Natural killer cell (primary cell): Measurements from ENCODE around the gene MME. TPM values are rescaled to one million over a fixed set of nuclear protein-coding genes. Genes with fewer than 3 reads are reported as not detected.

ENCODE experiments used
- ATAC-seq, 3 donors: fragments of 150-1000 bp in 2 of 3; fragments of 200-7000 bp in 1 of 3; cut with Tn5 transposase; 1 replicate in 1 of 3; 2 replicates in 2 of 3; pipeline ENCODE4 v1.10.0; 2021; ENCODE audit warnings: mild to moderate bottlenecking in 2 of 3, moderate library complexity in 2 of 3
- DNase-seq, 2 donors: peaks; one replicate each; pipeline versions ENCODE4 v3.0.0 to v3.0.0-alpha.2; 2013 to 2021; ENCODE audit warnings: mixed read lengths in 1 of 2
- H3K27ac ChIP-seq: one replicate; pipeline ENCODE4 v1.5.1; 2013; ENCODE audit warnings: mild to moderate bottlenecking, low read length
- H3K27me3 ChIP-seq: one replicate; pipeline ENCODE4 v1.6.1; 2013; ENCODE audit warnings: low read length; ENCODE audit not compliant: control insufficient read depth, insufficient read depth
- H3K36me3 ChIP-seq: one replicate; pipeline ENCODE4 v1.6.1; 2013; ENCODE audit warnings: low read length; ENCODE audit not compliant: control insufficient read depth, insufficient read depth
- H3K4me1 ChIP-seq: one replicate; pipeline ENCODE4 v1.6.1; 2013; ENCODE audit warnings: low read length; ENCODE audit not compliant: control insufficient read depth, insufficient read depth
- H3K4me3 ChIP-seq: one replicate; pipeline ENCODE4 v1.5.1; 2013; ENCODE audit warnings: low read length
- H3K9me3 ChIP-seq: one replicate; pipeline ENCODE4 v1.6.1; 2013; ENCODE audit warnings: low read length; ENCODE audit not compliant: control insufficient read depth, insufficient read depth
- H3K27ac Mint-ChIP-seq, 2 donors: one replicate each; pipeline ENCODE4 v1.8.0; 2022; ENCODE audit warnings: mild to moderate bottlenecking in 2 of 2, mixed read lengths in 2 of 2, moderate library complexity in 1 of 2
- H3K27me3 Mint-ChIP-seq, 2 donors: one replicate each; pipeline ENCODE4 v1.8.0; 2022; ENCODE audit warnings: low read depth in 2 of 2, mixed read lengths in 2 of 2
- H3K36me3 Mint-ChIP-seq: one replicate; pipeline ENCODE4 v1.8.0; 2022; ENCODE audit warnings: mixed read lengths
- H3K4me1 Mint-ChIP-seq, 2 donors: one replicate each; pipeline ENCODE4 v1.8.0; 2022; ENCODE audit warnings: mixed read lengths in 2 of 2
- H3K4me3 Mint-ChIP-seq: one replicate; pipeline ENCODE4 v1.8.0; 2022; ENCODE audit warnings: mild to moderate bottlenecking, moderate library complexity, mixed read lengths
- H3K9me3 Mint-ChIP-seq, 2 donors: one replicate each; pipeline ENCODE4 v1.8.0; 2022; ENCODE audit warnings: mixed read lengths in 2 of 2
- WGBS: methylation state at CpG from one replicate; pipeline ENCODE4 v1.1.7; 2013; ENCODE audit warnings: missing lambda C conversion rate; ENCODE audit not compliant: insufficient coverage; 5-methylcytosine and 5-hydroxymethylcytosine counted together
- intact Hi-C: fragments of 100-400 bp; cut with micrococcal nuclease; formaldehyde crosslinking; loops from one replicate; pipeline ENCODE4 v1.14.2; 2022
- total RNA-seq, 4 donors: library from RNA; stranded (reverse); fragments of 120-200 nt in 1 of 4; gene quantifications; one replicate each; pipeline versions ENCODE4 v1.2.3 to v1.2.4, GENCODE V29; 2013 to 2022
- TF ChIP-seq, protein P1 (sequence below): fragments of 200-600 bp; IDR thresholded peaks from one replicate; pipeline ENCODE4 v1.8.0; 2022; ENCODE audit warnings: antibody characterized with exemption

The MME gene
- total RNA-seq, 3 donors from 2014 or later (not counting 1 experiment from before 2014, with no cell fraction given): 0.16 to 6.1 TPM; not detected in 1

DNA sequence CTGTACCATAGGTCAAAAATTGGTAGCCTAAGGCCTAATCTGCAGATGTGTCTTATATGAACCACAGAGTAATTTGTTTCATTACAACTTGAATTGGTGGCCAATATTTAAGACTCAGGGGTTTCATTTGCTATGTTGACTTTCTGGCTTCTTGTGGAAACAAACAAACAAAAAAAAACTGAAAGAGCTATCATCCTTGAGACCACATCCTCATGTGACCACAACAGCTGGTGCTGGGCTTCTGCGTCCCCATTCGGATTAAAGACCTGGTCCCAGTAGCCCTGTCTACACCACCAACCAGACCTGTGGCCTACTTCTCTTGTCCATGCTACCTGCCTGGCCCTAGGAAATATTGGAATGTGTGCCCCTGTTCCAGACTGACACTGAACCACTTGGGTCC is 151.7 kb downstream of the MME start:
- WGBS: 42% methylated on average over 2 of the region's 2 CpGs
- Mint-ChIP-seq H3K4me3 (no peak overlapping the region), H3K27ac (no peak overlapping the region), H3K9me3 (no peaks in the 10 kb centered on the region), H3K4me1 (no peaks in the 10 kb centered on the region), H3K27me3 (no peaks in the 10 kb centered on the region), H3K36me3 (no peaks in the 10 kb centered on the region)
- intact Hi-C loops: no loop called here
- TF ChIP-seq, protein P1, sequence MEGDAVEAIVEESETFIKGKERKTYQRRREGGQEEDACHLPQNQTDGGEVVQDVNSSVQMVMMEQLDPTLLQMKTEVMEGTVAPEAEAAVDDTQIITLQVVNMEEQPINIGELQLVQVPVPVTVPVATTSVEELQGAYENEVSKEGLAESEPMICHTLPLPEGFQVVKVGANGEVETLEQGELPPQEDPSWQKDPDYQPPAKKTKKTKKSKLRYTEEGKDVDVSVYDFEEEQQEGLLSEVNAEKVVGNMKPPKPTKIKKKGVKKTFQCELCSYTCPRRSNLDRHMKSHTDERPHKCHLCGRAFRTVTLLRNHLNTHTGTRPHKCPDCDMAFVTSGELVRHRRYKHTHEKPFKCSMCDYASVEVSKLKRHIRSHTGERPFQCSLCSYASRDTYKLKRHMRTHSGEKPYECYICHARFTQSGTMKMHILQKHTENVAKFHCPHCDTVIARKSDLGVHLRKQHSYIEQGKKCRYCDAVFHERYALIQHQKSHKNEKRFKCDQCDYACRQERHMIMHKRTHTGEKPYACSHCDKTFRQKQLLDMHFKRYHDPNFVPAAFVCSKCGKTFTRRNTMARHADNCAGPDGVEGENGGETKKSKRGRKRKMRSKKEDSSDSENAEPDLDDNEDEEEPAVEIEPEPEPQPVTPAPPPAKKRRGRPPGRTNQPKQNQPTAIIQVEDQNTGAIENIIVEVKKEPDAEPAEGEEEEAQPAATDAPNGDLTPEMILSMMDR: no peak
- Histone ChIP-seq H3K27ac (no peak overlapping the region), H3K9me3 (no peaks in the 10 kb centered on the region), H3K27me3 (no peaks in the 10 kb centered on the region), H3K4me3 (no peak overlapping the region), H3K4me1 (no peaks in the 10 kb centered on the region), H3K36me3 (no peaks in the 10 kb centered on the region)
- ATAC-seq (no peak), DNase-seq (no peak)

DNA sequence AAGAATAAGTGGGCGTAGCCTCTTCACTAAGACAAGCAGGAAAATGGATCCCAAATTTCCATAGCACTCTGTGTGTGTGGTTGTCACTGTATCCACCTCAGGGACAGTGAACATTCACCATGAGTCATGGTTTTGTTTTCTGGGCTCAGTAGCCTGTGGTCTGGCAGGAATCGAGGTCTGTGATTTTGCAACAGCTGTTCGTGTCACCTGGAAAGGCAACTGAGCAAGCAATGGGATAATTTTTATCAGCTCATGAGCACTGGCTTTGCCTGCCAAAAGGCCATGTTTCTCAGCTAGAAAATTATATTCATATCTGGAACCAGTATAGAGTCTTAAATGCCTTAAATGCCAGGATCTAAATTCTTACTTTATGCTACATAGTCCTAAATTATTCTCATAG is 152.5 kb downstream of the MME start:
- no peaks in the 10 kb centered on the region for H3K36me3 Mint-ChIP-seq
- H3K9me3 Mint-ChIP-seq: no peaks in the 10 kb centered on the region
- H3K4me1 Mint-ChIP-seq: no peaks in the 10 kb centered on the region
- 56% methylated on average over 3 of the region's 3 CpGs for WGBS
- intact Hi-C loops: no loop called here
- H3K27ac Mint-ChIP-seq: no peak overlapping the region
- no peaks in the 10 kb centered on the region for H3K36me3 ChIP-seq
- H3K27ac ChIP-seq: no peak overlapping the region
- no peaks in the 10 kb centered on the region for H3K27me3 ChIP-seq
- TF ChIP-seq, protein P1: no peak
- H3K9me3 ChIP-seq: no peaks in the 10 kb centered on the region
- H3K27me3 Mint-ChIP-seq: no peaks in the 10 kb centered on the region
- DNase-seq (no peak), ATAC-seq (no peak)
- no peak overlapping the region for H3K4me3 ChIP-seq
- no peaks in the 10 kb centered on the region for H3K4me1 ChIP-seq
- no peak overlapping the region for H3K4me3 Mint-ChIP-seq

DNA sequence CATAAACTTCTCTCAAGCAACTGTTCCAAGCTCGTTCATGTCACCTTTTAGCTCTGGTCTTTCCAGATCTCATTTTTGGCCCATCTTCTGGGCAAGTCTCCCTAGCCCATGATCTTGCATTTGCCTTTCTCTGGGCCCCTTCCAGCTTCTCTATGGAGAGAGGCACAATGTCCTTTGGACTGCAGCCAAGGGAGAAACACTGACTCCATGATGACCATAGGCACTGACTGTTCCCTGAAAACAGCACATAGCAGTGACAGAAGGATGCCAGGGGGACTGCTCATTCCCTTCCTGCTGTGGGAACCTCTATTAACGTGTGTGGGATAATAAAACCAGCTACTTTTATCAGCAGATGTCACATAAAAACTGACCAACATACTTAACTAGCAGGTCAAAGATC is 153.1 kb downstream of the MME start:
- Histone ChIP-seq H3K36me3 (no peaks in the 10 kb centered on the region), H3K4me1 (no peaks in the 10 kb centered on the region), H3K4me3 (no peak overlapping the region), H3K27ac (no peak overlapping the region), H3K9me3 (no peaks in the 10 kb centered on the region), H3K27me3 (no peaks in the 10 kb centered on the region)
- H3K4me1 Mint-ChIP-seq: no peaks in the 10 kb centered on the region
- 83% methylated on average over 2 of the region's 2 CpGs for WGBS
- ATAC-seq (no peak), DNase-seq (no peak)
- no peaks in the 10 kb centered on the region for H3K9me3 Mint-ChIP-seq
- intact Hi-C loops: no loop called here
- H3K27me3 Mint-ChIP-seq: no peaks in the 10 kb centered on the region
- TF ChIP-seq, protein P1: no peak
- H3K27ac Mint-ChIP-seq: no peak overlapping the region
- H3K36me3 Mint-ChIP-seq: no peaks in the 10 kb centered on the region
- no peak overlapping the region for H3K4me3 Mint-ChIP-seq

Other genes starting within 250 kb of the MME start
- gene STRIT1, start 213.4 kb downstream of the MME start, total RNA-seq: not detected